Measurements from ENCODE around the gene PRKCH. TPM values are rescaled to one million over a fixed set of nuclear protein-coding genes. Genes with fewer than 3 reads are reported as not detected.

The PRKCH gene
- total RNA-seq, 2 experiments from 2014 or later: 109 to 145 TPM

- ATAC-seq (peak; percentile 53), DNase-seq (peak; percentile 75)
- Mint-ChIP-seq H3K36me3 (ENCODE audit: low read depth) (peaks cover 41% of the 10 kb centered on the region), H3K4me3 (peak overlapping the region; percentile 75), H3K9me3 (ENCODE audit: low read depth) (no peaks in the 10 kb centered on the region), H3K27me3 (no peaks in the 10 kb centered on the region), H3K27ac (peak overlapping the region; percentile 99), H3K4me1 (peaks cover 91% of the 10 kb centered on the region)
- ChIA-PET POLR2A (interaction anchor here (0.7 to 2.8 kb wide), 13 partner anchors 27 to 285 kb away, joined by 3 to 23 read pairs (median 5); partner anchors contain the start of gene SNAPC1), CTCF (interaction anchor here (0.6 to 7.5 kb wide), 27 partner anchors 10 to 360 kb away, joined by 3 to 62 read pairs (median 5); no protein-coding TSS in a partner anchor)
- intact Hi-C loops (cut with DNase I, micrococcal nuclease): loop anchor here (1.0 to 5.0 kb wide), 14 partner anchors 16 to 496 kb away; partner anchors contain the start of genes HIF1A (in 2 of the 2), SLC38A6 (in 1 of the 2), SNAPC1 (in 1 of the 2) and TRMT5 (in 1 of the 2)
Observed at GRCh38 chr14:61476754-61477410, 155.5 kb downstream of the PRKCH start.

GRCh38 chr14:61477712-61478462 is 156.5 kb downstream of the PRKCH start:
- POLR2A ChIA-PET: interaction anchor here (0.6 to 2.8 kb wide), 16 partner anchors 10 to 284 kb away, joined by 3 to 23 read pairs (median 3); partner anchors contain the start of gene SNAPC1
- ATAC-seq (peak; percentile 11), DNase-seq (peak; percentile 70)
- H3K27ac Mint-ChIP-seq: peak overlapping the region; percentile 99
- no peaks in the 10 kb centered on the region for H3K27me3 Mint-ChIP-seq
- CTCF ChIA-PET: interaction anchor here (0.5 to 7.5 kb wide), 17 partner anchors 13 to 360 kb away, joined by 3 to 62 read pairs (median 4); no protein-coding TSS in a partner anchor
- peaks cover 91% of the 10 kb centered on the region for H3K4me1 Mint-ChIP-seq
- peak overlapping the region; percentile 75 for H3K4me3 Mint-ChIP-seq
- no peaks in the 10 kb centered on the region for H3K9me3 Mint-ChIP-seq (ENCODE audit: low read depth)
- intact Hi-C loops (cut with DNase I, micrococcal nuclease): loop anchor here (1.0 to 5.0 kb wide), 9 partner anchors 17 to 274 kb away; partner anchors contain the start of gene HIF1A (in 1 of the 2)
- H3K36me3 Mint-ChIP-seq (ENCODE audit: low read depth): peaks cover 46% of the 10 kb centered on the region

GRCh38 chr14:61478971-61479473 is 157.6 kb downstream of the PRKCH start:
- peak overlapping the region; percentile 99 for H3K27ac Mint-ChIP-seq
- ATAC-seq: peak; percentile 30
- peaks cover 90% of the 10 kb centered on the region for H3K4me1 Mint-ChIP-seq
- peak; percentile 68 for DNase-seq
- POLR2A ChIA-PET: interaction anchor here (0.6 to 2.8 kb wide), 10 partner anchors 15 to 220 kb away, joined by 3 to 11 read pairs (median 5); no protein-coding TSS in a partner anchor
- H3K9me3 Mint-ChIP-seq (ENCODE audit: low read depth): no peaks in the 10 kb centered on the region
- peak overlapping the region; percentile 75 for H3K4me3 Mint-ChIP-seq
- peaks cover 46% of the 10 kb centered on the region for H3K36me3 Mint-ChIP-seq (ENCODE audit: low read depth)
- CTCF ChIA-PET: interaction anchor here (0.8 to 7.5 kb wide), 8 partner anchors 11 to 1509 kb away, joined by 3 to 62 read pairs (median 8); no protein-coding TSS in a partner anchor
- intact Hi-C loops (cut with DNase I, micrococcal nuclease): loop anchor here in 1 of 2 experiments (5.0 kb wide), 1 partner anchor 273 kb away; no protein-coding TSS in a partner anchor
- no peaks in the 10 kb centered on the region for H3K27me3 Mint-ChIP-seq

GRCh38 chr14:61479746-61480502 is 158.5 kb downstream of the PRKCH start:
- peaks cover 91% of the 10 kb centered on the region for H3K4me1 Mint-ChIP-seq
- no peaks in the 10 kb centered on the region for H3K9me3 Mint-ChIP-seq (ENCODE audit: low read depth)
- intact Hi-C loops (cut with DNase I, micrococcal nuclease): loop anchor here in 1 of 2 experiments (1.0 to 5.0 kb wide), 2 partner anchors 10 to 272 kb away; no protein-coding TSS in a partner anchor
- DNase-seq: no peak
- peak overlapping the region; percentile 99 for H3K27ac Mint-ChIP-seq
- H3K36me3 Mint-ChIP-seq (ENCODE audit: low read depth): peaks cover 45% of the 10 kb centered on the region
- POLR2A ChIA-PET: interaction anchor here (0.8 to 2.8 kb wide), 8 partner anchors 14 to 119 kb away, joined by 4 to 11 read pairs (median 5); no protein-coding TSS in a partner anchor
- no peaks in the 10 kb centered on the region for H3K27me3 Mint-ChIP-seq
- CTCF ChIA-PET: interaction anchor here (0.6 to 7.5 kb wide), 12 partner anchors 10 to 358 kb away, joined by 3 to 49 read pairs (median 4); no protein-coding TSS in a partner anchor
- peak; percentile 10 for ATAC-seq
- peak overlapping the region; percentile 75 for H3K4me3 Mint-ChIP-seq

GRCh38 chr14:61480704-61481285 is 159.4 kb downstream of the PRKCH start:
- peaks cover 93% of the 10 kb centered on the region for H3K4me1 Mint-ChIP-seq
- no peak for ATAC-seq
- ChIA-PET CTCF (interaction anchor here (0.6 to 7.5 kb wide), 11 partner anchors 9 to 357 kb away, joined by 3 to 49 read pairs (median 4); no protein-coding TSS in a partner anchor), POLR2A (interaction anchor here (0.5 to 1.6 kb wide), 4 partner anchors 10 to 24 kb away, joined by 4 to 10 read pairs (median 4); no protein-coding TSS in a partner anchor)
- intact Hi-C loops (cut with DNase I, micrococcal nuclease): loop anchor here in 1 of 2 experiments (1.0 kb wide), 1 partner anchor 10 kb away; no protein-coding TSS in a partner anchor
- H3K36me3 Mint-ChIP-seq (ENCODE audit: low read depth): peaks cover 52% of the 10 kb centered on the region
- H3K27ac Mint-ChIP-seq: peak overlapping the region; percentile 99
- H3K4me3 Mint-ChIP-seq: peak overlapping the region; percentile 20
- H3K27me3 Mint-ChIP-seq: no peaks in the 10 kb centered on the region
- peak; percentile 31 for DNase-seq
- no peaks in the 10 kb centered on the region for H3K9me3 Mint-ChIP-seq (ENCODE audit: low read depth)

GRCh38 chr14:61481701-61482100 is 160.3 kb downstream of the PRKCH start:
- Mint-ChIP-seq H3K4me3 (no peak overlapping the region), H3K4me1 (peaks cover 90% of the 10 kb centered on the region), H3K36me3 (ENCODE audit: low read depth) (peaks cover 55% of the 10 kb centered on the region), H3K9me3 (ENCODE audit: low read depth) (no peaks in the 10 kb centered on the region), H3K27ac (peak overlapping the region; percentile 99), H3K27me3 (no peaks in the 10 kb centered on the region)
- ChIA-PET CTCF (interaction anchor here (1.1 to 7.5 kb wide), 3 partner anchors 13 to 356 kb away, joined by 3 to 49 read pairs (median 5); no protein-coding TSS in a partner anchor), POLR2A (no interaction called here)
- no peak for DNase-seq
- intact Hi-C loops (cut with DNase I, micrococcal nuclease): no loop called here
- ATAC-seq: no peak

- no peaks in the 10 kb centered on the region for H3K27me3 Mint-ChIP-seq
- POLR2A ChIA-PET: no interaction called here
- peaks cover 63% of the 10 kb centered on the region for H3K36me3 Mint-ChIP-seq (ENCODE audit: low read depth)
- H3K4me3 Mint-ChIP-seq: no peak overlapping the region
- peaks cover 85% of the 10 kb centered on the region for H3K4me1 Mint-ChIP-seq
- no peak for ATAC-seq
- peak overlapping the region; percentile 64 for H3K27ac Mint-ChIP-seq
- H3K9me3 Mint-ChIP-seq (ENCODE audit: low read depth): no peaks in the 10 kb centered on the region
- CTCF ChIA-PET: interaction anchor here (1.6 kb wide), 1 partner anchor 355 kb away, joined by 5 read pairs; no protein-coding TSS in a partner anchor
- intact Hi-C loops (cut with DNase I, micrococcal nuclease): no loop called here
- no peak for DNase-seq
Observed at GRCh38 chr14:61482348-61483206, 161.2 kb downstream of the PRKCH start.

GRCh38 chr14:61483476-61483875 is 162.1 kb downstream of the PRKCH start:
- ATAC-seq (no peak), DNase-seq (no peak)
- H3K4me1 Mint-ChIP-seq: peaks cover 78% of the 10 kb centered on the region
- intact Hi-C loops (cut with DNase I, micrococcal nuclease): no loop called here
- CTCF ChIA-PET: interaction anchor here (0.6 to 2.8 kb wide), 5 partner anchors 8 to 354 kb away, joined by 3 to 8 read pairs (median 5); no protein-coding TSS in a partner anchor
- POLR2A ChIA-PET: no interaction called here
- H3K27me3 Mint-ChIP-seq: no peaks in the 10 kb centered on the region
- peaks cover 61% of the 10 kb centered on the region for H3K36me3 Mint-ChIP-seq (ENCODE audit: low read depth)
- no peak overlapping the region for H3K4me3 Mint-ChIP-seq
- no peaks in the 10 kb centered on the region for H3K9me3 Mint-ChIP-seq (ENCODE audit: low read depth)
- H3K27ac Mint-ChIP-seq: peak overlapping the region; percentile 56

- H3K9me3 Mint-ChIP-seq (ENCODE audit: low read depth): no peaks in the 10 kb centered on the region
- ChIA-PET POLR2A (no interaction called here), CTCF (interaction anchor here (0.6 to 2.8 kb wide), 5 partner anchors 8 to 354 kb away, joined by 3 to 8 read pairs (median 5); no protein-coding TSS in a partner anchor)
- ATAC-seq (no peak), DNase-seq (no peak)
- peaks cover 66% of the 10 kb centered on the region for H3K36me3 Mint-ChIP-seq (ENCODE audit: low read depth)
- no peak overlapping the region for H3K4me3 Mint-ChIP-seq
- H3K27ac Mint-ChIP-seq: peak overlapping the region; percentile 40
- intact Hi-C loops (cut with DNase I, micrococcal nuclease): no loop called here
- peaks cover 78% of the 10 kb centered on the region for H3K4me1 Mint-ChIP-seq
- no peaks in the 10 kb centered on the region for H3K27me3 Mint-ChIP-seq
Observed at GRCh38 chr14:61484031-61484430, 162.7 kb downstream of the PRKCH start.

Measured in activated CD4-positive, alpha-beta T cell treated with anti-CD3 and anti-CD28 coated beads for 36 hours (primary cell).